Type B pancreatic cell (in vitro differentiated cells): ENCODE measurements around the gene GABRB1. TPM values are rescaled to one million over a fixed set of nuclear protein-coding genes. Genes with fewer than 3 reads are reported as not detected.

Source experiments
- DNase-seq: peaks from one replicate; pipeline ENCODE4 v3.0.0; 2021; ENCODE audit warnings: mixed read lengths; ENCODE audit not compliant: unreplicated experiment; ENCODE audit errors: extremely low spot score
- H3K27ac Mint-ChIP-seq: 2 replicates; pipeline ENCODE4 v1.8.0; 2021; ENCODE audit warnings: mild to moderate bottlenecking, mixed read lengths
- H3K27me3 Mint-ChIP-seq: 2 replicates; pipeline ENCODE4 v1.8.0; 2021; ENCODE audit warnings: mixed read lengths
- H3K36me3 Mint-ChIP-seq: 2 replicates; pipeline ENCODE4 v1.8.0; 2021; ENCODE audit warnings: mixed read lengths
- H3K4me1 Mint-ChIP-seq: one replicate; pipeline ENCODE4 v1.8.0; 2021; ENCODE audit warnings: mixed read lengths; ENCODE audit not compliant: unreplicated experiment
- H3K4me3 Mint-ChIP-seq: 2 replicates; pipeline ENCODE4 v1.8.0; 2021; ENCODE audit warnings: mild to moderate bottlenecking, mixed read lengths
- H3K9me3 Mint-ChIP-seq: 2 replicates; pipeline ENCODE4 v1.8.0; 2021; ENCODE audit warnings: mixed read lengths
- total RNA-seq: library from RNA; stranded (reverse); gene quantifications from 2 replicates; pipeline ENCODE4 v1.2.1, GENCODE V29; 2021; ENCODE audit warnings: low replicate concordance
- TF ChIP-seq, protein P1 (sequence below): fragments of 200-600 bp; sonication (generic); conservative IDR thresholded peaks from 2 replicates; pipeline ENCODE4 v1.5.0; 2021; ENCODE audit warnings: antibody characterized with exemption, mild to moderate bottlenecking

GABRB1 gene
- total RNA-seq, 1 donor from 2014 or later = 1.1 TPM

DNA sequence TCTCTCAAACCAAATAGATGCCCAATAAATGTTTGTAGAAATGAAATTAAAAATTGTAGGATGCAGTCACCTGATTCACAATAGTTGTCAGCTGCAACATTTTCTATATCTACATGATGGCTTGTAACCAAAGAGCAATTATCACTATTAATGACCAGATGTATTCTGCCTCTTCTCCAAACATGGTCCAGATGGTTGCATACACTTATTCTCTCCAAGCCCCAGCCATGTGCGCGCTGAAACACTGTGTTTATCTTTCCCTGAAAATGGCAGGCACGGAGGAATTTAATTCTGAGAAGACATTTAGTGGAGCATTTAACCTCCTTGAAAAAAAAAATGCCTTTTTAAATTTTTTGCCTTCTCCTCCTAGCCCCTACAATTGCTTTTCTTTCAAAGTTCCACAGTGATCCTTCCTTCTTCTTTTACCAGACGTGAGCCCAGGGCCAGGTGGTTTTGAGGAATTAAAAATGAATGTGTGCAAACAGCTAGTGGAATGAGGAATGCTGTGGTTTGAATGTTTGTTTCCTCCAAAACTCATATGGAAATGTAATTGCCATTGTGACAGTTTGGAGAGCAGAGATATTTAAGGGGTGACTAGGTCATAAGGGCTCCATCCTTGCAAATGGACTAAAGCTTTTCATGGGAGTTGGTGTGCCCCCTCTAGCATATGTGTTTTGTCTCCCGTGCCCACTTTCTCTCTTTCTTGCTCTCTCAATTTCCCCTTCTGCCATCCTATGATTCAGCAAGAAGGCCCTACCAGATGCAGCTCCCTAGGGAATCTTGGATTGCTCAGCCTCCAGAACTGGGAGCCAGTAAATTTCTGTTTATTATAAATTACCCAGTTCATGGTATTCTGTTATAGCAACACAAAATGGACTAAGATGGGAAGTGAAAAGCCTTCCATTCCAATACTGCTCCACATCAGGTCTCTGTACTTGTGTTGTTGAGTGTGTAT is 136.0 kb downstream of the GABRB1 start:
- no peak overlapping the region for H3K27ac Mint-ChIP-seq
- H3K36me3 Mint-ChIP-seq = no peaks in the 10 kb centered on the region
- H3K27me3 Mint-ChIP-seq = no peaks in the 10 kb centered on the region
- no peaks in the 10 kb centered on the region for H3K9me3 Mint-ChIP-seq
- no peaks in the 10 kb centered on the region for H3K4me1 Mint-ChIP-seq
- TF ChIP-seq, protein P1, sequence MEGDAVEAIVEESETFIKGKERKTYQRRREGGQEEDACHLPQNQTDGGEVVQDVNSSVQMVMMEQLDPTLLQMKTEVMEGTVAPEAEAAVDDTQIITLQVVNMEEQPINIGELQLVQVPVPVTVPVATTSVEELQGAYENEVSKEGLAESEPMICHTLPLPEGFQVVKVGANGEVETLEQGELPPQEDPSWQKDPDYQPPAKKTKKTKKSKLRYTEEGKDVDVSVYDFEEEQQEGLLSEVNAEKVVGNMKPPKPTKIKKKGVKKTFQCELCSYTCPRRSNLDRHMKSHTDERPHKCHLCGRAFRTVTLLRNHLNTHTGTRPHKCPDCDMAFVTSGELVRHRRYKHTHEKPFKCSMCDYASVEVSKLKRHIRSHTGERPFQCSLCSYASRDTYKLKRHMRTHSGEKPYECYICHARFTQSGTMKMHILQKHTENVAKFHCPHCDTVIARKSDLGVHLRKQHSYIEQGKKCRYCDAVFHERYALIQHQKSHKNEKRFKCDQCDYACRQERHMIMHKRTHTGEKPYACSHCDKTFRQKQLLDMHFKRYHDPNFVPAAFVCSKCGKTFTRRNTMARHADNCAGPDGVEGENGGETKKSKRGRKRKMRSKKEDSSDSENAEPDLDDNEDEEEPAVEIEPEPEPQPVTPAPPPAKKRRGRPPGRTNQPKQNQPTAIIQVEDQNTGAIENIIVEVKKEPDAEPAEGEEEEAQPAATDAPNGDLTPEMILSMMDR = no peak
- no peak overlapping the region for H3K4me3 Mint-ChIP-seq
- DNase-seq = no peak

DNA sequence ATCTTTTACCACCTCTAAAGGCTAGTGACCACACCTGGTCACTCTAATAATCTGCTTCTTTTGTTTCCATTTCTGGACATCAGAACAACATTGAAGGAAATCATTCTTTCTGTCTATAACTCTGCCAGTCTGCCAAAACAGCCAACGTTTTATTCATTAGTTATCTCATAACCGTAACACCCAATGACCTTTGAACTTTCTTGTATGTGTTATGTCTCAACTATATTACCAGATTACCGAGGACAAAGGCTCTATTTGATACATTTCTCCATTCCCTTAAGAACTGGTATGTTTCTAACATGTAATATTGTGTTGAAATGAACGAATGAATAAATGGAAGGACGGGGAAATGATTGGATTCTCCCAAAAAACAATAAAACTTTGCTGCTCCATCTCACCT is 152.7 kb downstream of the GABRB1 start:
- Mint-ChIP-seq H3K27me3 (no peaks in the 10 kb centered on the region), H3K4me1 (no peaks in the 10 kb centered on the region), H3K4me3 (no peak overlapping the region), H3K27ac (no peak overlapping the region), H3K36me3 (no peaks in the 10 kb centered on the region), H3K9me3 (no peaks in the 10 kb centered on the region)
- DNase-seq = no peak
- TF ChIP-seq, protein P1 = no peak

DNA sequence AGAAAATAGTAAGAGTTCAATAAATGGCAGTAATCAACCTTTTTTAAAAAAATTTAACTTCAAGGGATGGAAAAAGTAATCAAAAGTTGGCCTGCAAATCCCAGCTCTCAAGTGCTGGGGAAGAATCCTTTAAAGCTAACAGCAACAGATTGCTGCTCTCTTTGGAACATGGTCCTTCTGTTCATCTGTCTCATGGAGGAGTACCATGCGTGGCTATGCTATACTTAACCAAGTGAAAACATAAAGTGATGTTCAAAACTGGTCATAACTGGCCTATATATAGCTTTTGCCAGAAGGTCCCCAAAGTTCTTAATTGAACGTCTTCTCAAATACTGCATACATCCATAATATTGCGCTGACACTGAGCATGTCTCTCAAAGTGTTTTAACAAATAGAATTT is 154.4 kb downstream of the GABRB1 start:
- Mint-ChIP-seq H3K36me3 (no peaks in the 10 kb centered on the region), H3K27me3 (no peaks in the 10 kb centered on the region), H3K27ac (no peak overlapping the region), H3K9me3 (no peaks in the 10 kb centered on the region), H3K4me3 (no peak overlapping the region), H3K4me1 (no peaks in the 10 kb centered on the region)
- TF ChIP-seq, protein P1 = no peak
- no peak for DNase-seq

DNA sequence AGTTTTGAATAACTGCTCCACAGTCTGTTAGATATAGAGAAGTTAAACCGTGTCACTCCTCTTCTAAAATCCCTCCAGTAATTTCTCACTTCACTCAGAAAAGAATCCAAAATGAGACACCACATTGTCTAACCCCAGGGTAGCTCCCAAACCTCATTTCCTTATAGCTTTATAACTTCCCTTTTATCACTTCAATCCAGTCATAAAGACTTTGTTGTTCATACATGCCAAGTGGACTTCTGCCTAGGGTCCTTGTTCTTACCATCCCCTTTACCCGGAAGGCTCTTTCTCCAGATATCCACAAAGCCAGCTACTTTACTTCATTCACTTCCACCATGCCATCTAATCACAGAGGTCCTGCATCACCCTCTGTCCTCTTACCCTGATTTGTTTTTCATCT is 156.2 kb downstream of the GABRB1 start:
- Mint-ChIP-seq H3K36me3 (no peaks in the 10 kb centered on the region), H3K4me1 (no peaks in the 10 kb centered on the region), H3K27me3 (no peaks in the 10 kb centered on the region), H3K9me3 (no peaks in the 10 kb centered on the region), H3K27ac (no peak overlapping the region), H3K4me3 (no peak overlapping the region)
- TF ChIP-seq, protein P1 = no peak
- no peak for DNase-seq

DNA sequence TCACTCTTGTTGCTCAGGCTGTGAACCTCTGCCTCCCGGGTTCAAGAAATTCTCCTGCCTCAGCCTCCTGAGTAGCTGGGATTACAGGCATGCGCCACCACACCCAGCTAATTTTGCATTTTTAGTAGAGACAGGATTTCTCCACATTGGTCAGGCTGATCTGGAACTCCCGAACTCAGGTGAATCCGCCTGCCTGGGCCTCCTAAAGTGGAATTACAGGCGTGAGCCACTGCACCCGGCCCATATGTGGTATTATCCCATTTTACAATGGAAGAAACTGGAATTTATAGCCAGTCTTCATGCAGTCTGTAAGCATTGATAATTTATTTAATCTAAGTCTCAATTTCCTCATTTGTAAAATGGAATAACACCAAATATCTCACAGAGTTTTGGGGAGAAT is 161.8 kb downstream of the GABRB1 start:
- TF ChIP-seq, protein P1 = no peak
- no peaks in the 10 kb centered on the region for H3K36me3 Mint-ChIP-seq
- H3K4me3 Mint-ChIP-seq = no peak overlapping the region
- H3K27ac Mint-ChIP-seq = no peak overlapping the region
- H3K9me3 Mint-ChIP-seq = no peaks in the 10 kb centered on the region
- H3K4me1 Mint-ChIP-seq = no peaks in the 10 kb centered on the region
- H3K27me3 Mint-ChIP-seq = no peaks in the 10 kb centered on the region
- DNase-seq = no peak
